Activated B cell treated with CpG ODN at 0.5 μM for 24 hours (primary cell): ENCODE data around the gene CLPX. TPM values are rescaled to one million over a fixed set of nuclear protein-coding genes. Genes with fewer than 3 reads are reported as not detected.

Source experiments
- ATAC-seq: fragments of 200-7000 bp; cut with Tn5 transposase; one replicate; pipeline ENCODE4 v1.10.0; 2021; ENCODE audit warnings: low read depth, mild to moderate bottlenecking, moderate library complexity
- CTCF ChIA-PET: fragments of 350-600 bp; sonication (Branson Sonifier 250); formaldehyde crosslinking; loops from one replicate; lab custom pipeline; 2021; ENCODE audit warnings: antibody characterized with exemption; lab: Charles Lee
- POLR2A ChIA-PET: fragments of 350-600 bp; sonication (Branson Sonifier 250); formaldehyde crosslinking; loops from one replicate; lab custom pipeline; 2021; ENCODE audit warnings: antibody characterized with exemption; lab: Charles Lee
- DNase-seq: peaks from one replicate; pipeline ENCODE4 v3.0.0; 2022
- H3K27ac Mint-ChIP-seq: one replicate; pipeline ENCODE4 v1.8.0; 2020; ENCODE audit warnings: mixed read lengths
- H3K27me3 Mint-ChIP-seq: one replicate; pipeline ENCODE4 v1.8.0; 2021; ENCODE audit warnings: mixed read lengths
- H3K36me3 Mint-ChIP-seq: one replicate; pipeline ENCODE4 v1.8.0; 2021; ENCODE audit warnings: low read depth, mixed read lengths
- H3K4me1 Mint-ChIP-seq: one replicate; pipeline ENCODE4 v1.8.0; 2021; ENCODE audit warnings: mixed read lengths
- H3K4me3 Mint-ChIP-seq: one replicate; pipeline ENCODE4 v1.8.0; 2020; ENCODE audit warnings: mild to moderate bottlenecking, mixed read lengths
- H3K9me3 Mint-ChIP-seq: one replicate; pipeline ENCODE4 v1.8.0; 2020; ENCODE audit warnings: mixed read lengths
- intact Hi-C: fragments of 100-400 bp; cut with micrococcal nuclease; formaldehyde crosslinking; loops from one replicate; pipeline ENCODE4 v1.15.1; 2024
- total RNA-seq: library from RNA; stranded (reverse); gene quantifications from 2 replicates; pipeline ENCODE4 v1.2.3, GENCODE V29; 2022
- TF ChIP-seq, protein P1 (sequence below): fragments of 200-600 bp; IDR thresholded peaks from one replicate; pipeline ENCODE4 v1.8.0; 2022; ENCODE audit warnings: antibody characterized with exemption, mild to moderate bottlenecking

The CLPX gene
- total RNA-seq, 1 donor from 2014 or later = 53.5 TPM

DNA sequence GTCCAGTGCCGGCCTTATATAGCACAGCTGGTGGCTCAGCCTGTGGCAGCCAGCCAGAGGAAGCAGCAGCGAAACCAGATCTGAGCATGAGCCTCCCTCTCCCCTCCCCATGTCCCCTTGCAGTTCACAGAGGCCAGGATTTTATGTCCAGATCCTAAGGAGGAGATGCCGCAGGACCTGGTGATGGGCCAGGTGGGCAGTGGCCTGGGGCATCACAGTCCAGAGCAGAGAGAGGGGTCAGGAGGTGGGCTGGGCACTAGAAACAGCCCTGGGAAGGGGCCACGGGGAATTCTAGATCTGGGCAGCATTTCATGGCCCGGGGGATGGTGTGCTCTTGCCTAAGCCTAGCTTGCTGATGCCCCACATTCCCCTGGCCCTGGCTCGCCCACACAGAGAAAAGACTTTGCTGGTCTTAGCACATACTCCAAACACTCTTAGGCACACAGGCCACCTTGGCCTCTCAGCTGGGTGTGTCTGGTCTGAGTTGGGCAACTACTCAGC, 26.4 kb upstream of the CLPX start:
- POLR2A ChIA-PET = no interaction called here
- intact Hi-C loops = no loop called here
- H3K9me3 Mint-ChIP-seq = no peaks in the 10 kb centered on the region
- peaks cover 4% of the 10 kb centered on the region for H3K27me3 Mint-ChIP-seq
- TF ChIP-seq, protein P1, sequence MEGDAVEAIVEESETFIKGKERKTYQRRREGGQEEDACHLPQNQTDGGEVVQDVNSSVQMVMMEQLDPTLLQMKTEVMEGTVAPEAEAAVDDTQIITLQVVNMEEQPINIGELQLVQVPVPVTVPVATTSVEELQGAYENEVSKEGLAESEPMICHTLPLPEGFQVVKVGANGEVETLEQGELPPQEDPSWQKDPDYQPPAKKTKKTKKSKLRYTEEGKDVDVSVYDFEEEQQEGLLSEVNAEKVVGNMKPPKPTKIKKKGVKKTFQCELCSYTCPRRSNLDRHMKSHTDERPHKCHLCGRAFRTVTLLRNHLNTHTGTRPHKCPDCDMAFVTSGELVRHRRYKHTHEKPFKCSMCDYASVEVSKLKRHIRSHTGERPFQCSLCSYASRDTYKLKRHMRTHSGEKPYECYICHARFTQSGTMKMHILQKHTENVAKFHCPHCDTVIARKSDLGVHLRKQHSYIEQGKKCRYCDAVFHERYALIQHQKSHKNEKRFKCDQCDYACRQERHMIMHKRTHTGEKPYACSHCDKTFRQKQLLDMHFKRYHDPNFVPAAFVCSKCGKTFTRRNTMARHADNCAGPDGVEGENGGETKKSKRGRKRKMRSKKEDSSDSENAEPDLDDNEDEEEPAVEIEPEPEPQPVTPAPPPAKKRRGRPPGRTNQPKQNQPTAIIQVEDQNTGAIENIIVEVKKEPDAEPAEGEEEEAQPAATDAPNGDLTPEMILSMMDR = no peak
- ATAC-seq = no peak
- no peak overlapping the region for H3K4me3 Mint-ChIP-seq
- no peaks in the 10 kb centered on the region for H3K4me1 Mint-ChIP-seq
- no peaks in the 10 kb centered on the region for H3K36me3 Mint-ChIP-seq
- DNase-seq = no peak
- no peak overlapping the region for H3K27ac Mint-ChIP-seq
- CTCF ChIA-PET = no interaction called here

DNA sequence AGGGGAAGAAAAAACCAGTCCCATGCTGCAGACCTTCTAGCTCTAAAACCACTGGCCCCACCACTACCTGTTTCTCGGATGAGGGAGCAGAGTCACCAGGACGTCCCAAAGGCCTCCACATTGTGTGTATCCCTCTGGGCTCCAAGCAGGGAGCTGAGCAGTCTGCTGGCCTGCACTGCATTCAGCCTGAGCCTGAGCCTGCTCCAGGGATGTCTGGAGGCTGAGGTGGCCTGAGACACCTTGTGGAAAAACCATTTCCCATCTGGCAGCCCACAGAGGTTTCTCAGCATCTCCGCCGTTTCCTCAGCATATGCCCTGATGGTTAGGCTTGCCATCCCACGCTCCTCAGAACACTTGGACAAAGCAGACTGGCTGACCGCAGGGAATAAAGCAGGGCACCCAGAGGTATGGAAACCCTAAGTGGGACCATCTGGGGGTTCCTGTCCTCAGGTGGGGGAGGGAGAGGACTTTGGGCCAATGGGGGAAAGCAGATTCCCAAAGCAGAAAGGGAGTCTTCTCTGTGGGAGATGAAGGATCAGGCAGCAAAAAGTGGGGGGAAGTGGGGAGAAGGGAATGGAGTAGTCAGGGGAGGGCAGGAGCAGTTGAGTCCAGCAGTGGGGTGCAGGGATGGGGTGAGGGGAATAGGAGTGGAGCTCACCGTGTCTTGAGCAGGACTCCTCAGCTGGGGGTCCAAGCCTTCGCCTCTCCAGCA, 25.8 kb upstream of the CLPX start, which contains the start of gene CILP:
Gene CILP (minus strand): TSS at position 704 of the 712 bp plus-strand sequence. CDS start 1,718 bp downstream, outside the sequence.
- peaks cover 4% of the 10 kb centered on the region for H3K27me3 Mint-ChIP-seq
- no peaks in the 10 kb centered on the region for H3K9me3 Mint-ChIP-seq
- ChIA-PET POLR2A (no interaction called here), CTCF (no interaction called here)
- no peaks in the 10 kb centered on the region for H3K4me1 Mint-ChIP-seq
- TF ChIP-seq, protein P1 = no peak
- H3K36me3 Mint-ChIP-seq = no peaks in the 10 kb centered on the region
- no peak for ATAC-seq
- no peak within 1 kb of the TSS for H3K27ac Mint-ChIP-seq
- intact Hi-C loops = no loop called here
- no peak within 1 kb of the TSS for H3K4me3 Mint-ChIP-seq
- DNase-seq = no peak

DNA sequence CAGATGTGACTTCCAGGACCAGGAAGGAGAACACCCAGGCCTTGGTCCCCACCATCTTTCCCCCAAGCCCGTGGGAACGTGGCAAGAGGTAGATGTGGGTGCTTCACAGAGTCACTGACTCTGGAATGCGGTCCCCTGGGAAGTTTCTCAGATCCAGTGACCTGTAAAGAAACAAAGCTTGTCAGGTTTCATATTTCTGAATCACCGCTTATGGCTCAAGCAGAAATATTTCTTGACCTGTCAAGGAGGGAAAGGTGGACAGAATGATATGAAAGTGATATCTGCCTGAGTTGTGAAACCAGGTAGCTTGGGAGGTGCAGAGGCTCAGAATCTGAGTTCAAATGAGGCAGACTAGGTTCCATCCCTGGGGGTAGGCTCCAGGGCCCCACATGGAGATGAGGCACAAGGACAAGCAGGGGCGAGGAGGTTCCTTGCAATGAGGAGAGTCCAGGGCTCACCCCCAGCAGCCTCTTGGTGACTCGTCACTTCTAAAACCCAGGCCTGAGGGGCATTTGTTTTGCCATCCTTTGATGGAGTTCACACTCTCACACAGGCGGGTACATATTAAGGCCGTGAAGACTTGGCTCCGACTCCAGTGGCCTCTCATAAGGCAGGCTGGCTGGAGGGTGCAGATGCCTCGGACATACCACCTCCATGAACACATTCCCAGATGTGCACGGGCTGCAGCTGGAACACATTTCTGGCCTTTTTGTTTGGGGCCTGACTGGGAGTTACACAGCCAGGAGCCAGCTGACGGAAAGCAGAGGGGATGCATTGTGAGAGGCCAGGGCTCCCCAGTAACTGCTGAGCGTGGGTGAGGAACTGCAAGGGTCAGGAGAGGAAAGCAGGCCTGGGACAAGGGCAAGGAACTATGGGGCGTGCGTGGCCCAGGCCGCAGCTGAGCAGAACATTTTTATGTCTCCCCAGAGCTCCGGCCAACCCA, 24.8 kb upstream of the CLPX start:
- no peaks in the 10 kb centered on the region for H3K9me3 Mint-ChIP-seq
- CTCF ChIA-PET = no interaction called here
- H3K27me3 Mint-ChIP-seq = peaks cover 4% of the 10 kb centered on the region
- TF ChIP-seq, protein P1 = no peak
- POLR2A ChIA-PET = interaction anchor here (1.5 kb wide), 1 partner anchor 95 kb away, joined by 3 read pairs; the partner anchor contains the start of gene RNU5B-1
- H3K4me3 Mint-ChIP-seq = no peak overlapping the region
- intact Hi-C loops = no loop called here
- no peak for ATAC-seq
- no peak for DNase-seq
- H3K27ac Mint-ChIP-seq = no peak overlapping the region
- H3K4me1 Mint-ChIP-seq = no peaks in the 10 kb centered on the region
- no peaks in the 10 kb centered on the region for H3K36me3 Mint-ChIP-seq

DNA sequence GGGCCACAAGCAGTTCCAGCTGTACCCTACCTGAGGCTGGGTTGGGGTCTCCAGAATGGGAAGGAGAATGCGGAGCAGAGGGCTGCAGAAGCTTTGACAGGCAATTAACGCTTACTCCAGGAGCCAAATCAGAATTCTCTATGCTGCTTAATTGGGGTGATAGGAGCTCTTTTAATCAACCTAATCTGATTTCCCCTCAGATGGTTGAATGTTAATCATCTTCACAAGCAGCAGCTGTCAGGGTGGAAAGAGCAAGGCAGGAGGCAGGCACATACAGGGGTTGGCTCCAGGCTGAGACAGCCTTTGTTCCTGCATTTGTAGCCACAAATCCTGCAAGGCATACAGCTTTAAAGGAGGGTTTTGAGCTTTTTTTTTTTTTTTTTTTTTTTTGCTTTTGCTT, 23.5 kb upstream of the CLPX start:
- Mint-ChIP-seq H3K27ac (no peak overlapping the region), H3K4me1 (no peaks in the 10 kb centered on the region), H3K27me3 (peaks cover 4% of the 10 kb centered on the region), H3K9me3 (no peaks in the 10 kb centered on the region), H3K4me3 (no peak overlapping the region), H3K36me3 (no peaks in the 10 kb centered on the region)
- ChIA-PET CTCF (no interaction called here), POLR2A (interaction anchor here (0.7 to 1.5 kb wide), 2 partner anchors 48 to 96 kb away, joined by 3 to 8 read pairs; partner anchors contain the start of gene RNU5B-1)
- intact Hi-C loops = no loop called here
- ATAC-seq (no peak), DNase-seq (no peak)
- TF ChIP-seq, protein P1 = no peak
